ENCODE results near the gene PLPP7.
A peak's percentile ranks its signal among the peaks of the same experiment; 100 is the strongest.
"Not testable (repeated sequence)": the region's sequence is repeated elsewhere in the genome, so short reads cannot be mapped to it uniquely, and the experiment has no call there.

PLPP7 gene

DNA sequence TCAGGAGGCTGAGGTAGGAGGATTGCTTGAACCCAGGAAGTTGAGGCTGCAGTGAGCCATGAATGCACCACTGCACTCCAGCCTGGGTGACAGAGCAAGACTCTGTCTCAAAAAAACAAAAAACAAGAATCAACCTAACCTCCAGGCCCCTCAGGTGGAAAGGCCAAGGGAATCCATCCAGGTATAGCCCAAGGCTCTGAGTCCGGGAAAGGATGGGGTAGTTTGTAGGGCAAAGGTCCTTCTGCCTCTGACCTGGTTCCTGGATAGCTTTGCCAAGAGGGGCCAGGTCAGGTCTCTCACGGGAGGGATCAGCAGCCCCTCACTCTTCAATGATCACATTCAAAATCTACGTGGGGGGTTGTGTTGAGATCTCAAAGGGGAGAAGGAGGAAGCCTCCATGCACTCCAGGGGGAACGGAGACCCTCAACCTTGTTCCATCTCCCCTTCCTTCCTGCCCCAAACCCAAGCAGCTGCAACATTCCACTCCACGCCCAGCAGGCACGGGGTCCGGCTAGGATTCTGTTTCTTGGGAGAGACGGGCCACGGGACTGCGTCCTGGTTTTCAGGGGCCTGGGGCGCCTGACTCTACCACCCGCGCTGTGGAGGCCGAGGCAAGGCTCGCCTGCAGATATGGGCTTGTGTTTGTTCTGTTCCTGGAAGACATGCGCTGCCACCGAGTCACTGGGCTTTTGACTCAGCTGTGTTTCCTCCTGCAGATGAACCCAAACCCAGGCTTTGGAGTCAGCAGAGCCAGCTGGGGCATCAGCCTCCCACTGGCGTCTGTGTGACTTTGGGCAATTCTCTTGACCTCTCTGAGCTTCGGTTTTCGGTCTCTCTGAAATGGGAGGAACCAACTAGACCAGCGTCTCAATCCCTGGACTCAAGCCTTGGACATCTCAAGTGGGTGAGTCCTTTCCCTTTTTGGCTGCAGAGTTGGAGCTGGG is 35.5 kb downstream of the PLPP7 start:
- DNase-seq (ENCODE audit: low read depth in 1 of 2, low spot score in 1 of 2): no peak

DNA sequence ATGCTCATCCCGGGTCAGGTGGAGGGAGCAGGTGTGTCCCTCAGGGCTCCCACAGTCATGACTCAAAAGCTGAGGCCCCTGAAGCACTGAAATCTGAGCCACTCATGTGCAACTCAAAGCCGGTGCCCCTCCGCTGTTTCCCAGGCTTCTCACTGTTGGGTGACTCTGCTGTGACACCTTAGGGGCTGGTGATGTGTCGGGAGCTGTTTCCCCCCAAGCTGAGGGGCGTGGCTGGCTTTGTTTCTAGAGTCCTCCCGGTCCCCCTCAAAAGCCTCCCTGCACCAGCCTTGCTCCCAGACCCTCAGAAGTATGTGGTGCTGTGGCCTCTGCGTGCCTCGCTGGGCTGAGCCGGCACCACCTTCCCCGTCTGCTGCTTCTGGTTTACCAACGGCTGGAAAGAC is 39.7 kb downstream of the PLPP7 start:
- DNase-seq (ENCODE audit: low read depth in 1 of 2, low spot score in 1 of 2): no peak

DNA sequence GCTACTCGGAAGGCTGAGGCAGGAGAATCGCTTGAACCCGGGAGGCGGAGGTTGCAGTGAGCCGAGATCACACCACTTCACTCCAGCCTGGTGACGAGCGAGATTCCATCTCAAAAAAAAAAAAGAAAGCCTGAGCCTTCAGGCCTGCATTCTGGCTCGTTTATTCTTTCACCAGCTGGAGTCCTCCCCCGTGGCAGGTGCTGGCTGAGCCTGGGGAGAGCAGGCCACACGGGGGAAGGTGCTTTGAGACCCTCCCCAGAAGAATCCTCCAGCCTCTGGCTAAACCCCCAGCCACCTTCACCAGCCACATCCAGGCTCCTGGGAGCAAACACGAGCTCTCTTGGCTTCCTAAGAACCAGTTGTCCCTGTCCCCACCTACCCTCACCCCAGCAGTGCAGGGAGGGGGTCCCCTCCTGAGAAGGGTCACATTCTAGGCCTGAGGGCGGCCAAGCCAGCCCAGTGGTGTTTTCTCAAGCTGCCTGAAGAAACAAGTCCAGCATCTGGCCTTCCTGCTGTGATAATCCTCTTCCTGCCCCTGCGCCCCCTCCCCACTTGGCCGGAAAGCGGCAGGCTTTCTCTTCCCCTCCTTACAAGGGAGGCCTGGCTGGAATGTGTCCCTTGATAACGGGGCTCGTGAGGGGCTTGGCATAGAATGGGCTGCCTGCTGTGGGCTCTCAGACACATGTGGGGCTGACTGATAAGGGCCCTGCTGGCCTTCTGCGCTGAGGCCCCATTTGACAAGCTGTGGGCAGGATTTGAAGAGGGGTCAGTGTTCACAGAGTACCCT is 41.5 kb downstream of the PLPP7 start:
- DNase-seq (ENCODE audit: low read depth in 1 of 2, low spot score in 1 of 2): no peak

DNA sequence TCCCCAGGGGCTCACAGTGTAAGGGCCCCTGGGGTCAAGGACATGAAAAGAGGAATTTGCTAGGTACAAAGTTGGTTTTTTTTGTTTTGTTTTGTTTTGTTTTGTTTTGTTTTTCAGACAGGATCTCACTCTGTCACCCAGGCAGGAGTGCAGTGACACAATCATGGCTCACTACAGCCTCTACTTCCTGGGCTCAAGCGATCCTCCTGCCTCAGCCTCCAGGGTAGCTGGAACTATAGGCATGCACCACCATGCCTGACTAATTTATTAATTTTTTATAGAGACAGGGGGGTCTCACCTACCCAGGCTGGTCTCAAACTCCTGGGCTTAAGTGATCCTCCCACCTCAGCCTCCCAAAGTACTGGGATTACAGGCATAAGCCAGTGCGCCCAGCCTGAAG is 42.5 kb downstream of the PLPP7 start:
- DNase-seq (ENCODE audit: low read depth in 1 of 2, low spot score in 1 of 2): not testable (repeated sequence)

DNA sequence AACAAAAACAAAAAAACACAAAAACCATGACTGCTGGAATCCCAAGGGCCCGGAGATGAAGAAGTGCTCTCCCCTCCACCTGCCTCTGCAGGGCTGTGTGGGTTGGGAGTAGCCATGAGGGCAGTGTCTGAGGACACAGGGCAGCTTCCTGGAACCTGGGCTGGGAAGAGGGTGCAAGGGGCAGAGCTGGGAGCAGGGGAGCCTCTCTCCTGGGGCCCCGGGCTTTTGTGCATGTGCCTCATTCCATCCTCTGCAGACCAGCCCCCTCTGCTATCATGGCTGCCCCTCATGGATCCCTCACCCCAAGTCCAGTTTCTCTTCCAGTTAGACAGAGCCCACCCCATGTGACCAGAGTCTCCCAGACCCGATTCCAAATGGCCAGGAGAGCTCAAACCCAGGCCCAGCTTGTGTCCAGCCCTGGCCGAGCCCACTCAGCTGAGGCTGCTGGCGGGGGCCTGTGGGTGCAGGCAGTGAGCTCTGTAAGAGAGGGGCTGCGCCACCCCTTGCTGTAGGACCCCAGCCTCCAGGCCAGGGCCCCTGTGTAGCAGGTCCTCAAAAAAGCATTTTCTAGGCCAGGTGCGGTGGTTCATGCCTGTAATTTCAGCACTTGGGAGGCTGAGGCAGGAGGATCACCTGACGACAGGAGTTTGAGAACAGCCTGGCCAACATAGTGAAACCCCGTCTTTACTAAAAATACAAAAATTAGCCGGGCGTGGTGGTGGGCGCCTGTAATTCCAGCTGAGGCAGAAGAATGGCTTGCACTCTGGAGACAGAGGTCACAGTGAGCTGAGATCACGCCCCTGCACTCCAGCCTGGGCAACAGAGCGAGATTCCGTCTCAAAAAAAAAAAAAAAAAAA is 44.5 kb downstream of the PLPP7 start:
- no peak for DNase-seq (ENCODE audit: low read depth in 1 of 2, low spot score in 1 of 2)

DNA sequence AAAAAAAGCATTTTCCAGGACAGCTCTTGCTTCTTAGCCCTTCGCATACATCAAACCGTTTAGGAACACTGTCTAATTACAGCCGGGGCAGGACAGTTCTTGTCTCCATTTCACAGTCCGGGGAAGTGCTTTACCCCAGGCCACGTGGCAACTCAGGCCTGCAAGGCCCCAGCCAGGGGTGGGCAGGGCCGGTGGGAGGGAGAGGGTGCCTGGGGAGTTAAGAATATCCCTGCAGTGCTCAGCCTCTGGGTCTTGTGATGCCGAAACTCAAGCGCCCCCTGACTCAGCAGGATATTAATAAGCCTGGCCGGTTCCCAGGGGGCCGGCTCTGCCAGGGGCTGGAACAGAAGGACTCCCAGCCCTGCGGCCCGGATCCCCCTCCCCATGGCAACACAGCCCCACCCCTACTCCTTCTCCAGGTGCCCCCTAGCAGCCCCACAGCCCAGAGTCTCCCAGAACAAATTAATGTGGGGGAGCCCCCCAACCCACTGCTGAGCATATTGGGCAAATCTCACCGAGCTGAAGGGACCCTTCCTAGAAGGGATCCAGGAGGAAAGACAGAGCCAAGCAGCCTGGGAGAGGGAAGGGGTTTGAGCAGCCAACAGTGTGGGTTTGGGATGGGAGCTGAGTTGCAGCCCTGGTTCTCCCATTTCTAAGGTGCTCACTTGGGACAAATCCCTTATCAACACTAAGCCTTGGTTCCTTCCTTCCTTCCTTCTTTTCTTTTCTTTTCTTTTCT is 45.3 kb downstream of the PLPP7 start:
- DNase-seq (ENCODE audit: low read depth in 1 of 2, low spot score in 1 of 2): no peak

DNA sequence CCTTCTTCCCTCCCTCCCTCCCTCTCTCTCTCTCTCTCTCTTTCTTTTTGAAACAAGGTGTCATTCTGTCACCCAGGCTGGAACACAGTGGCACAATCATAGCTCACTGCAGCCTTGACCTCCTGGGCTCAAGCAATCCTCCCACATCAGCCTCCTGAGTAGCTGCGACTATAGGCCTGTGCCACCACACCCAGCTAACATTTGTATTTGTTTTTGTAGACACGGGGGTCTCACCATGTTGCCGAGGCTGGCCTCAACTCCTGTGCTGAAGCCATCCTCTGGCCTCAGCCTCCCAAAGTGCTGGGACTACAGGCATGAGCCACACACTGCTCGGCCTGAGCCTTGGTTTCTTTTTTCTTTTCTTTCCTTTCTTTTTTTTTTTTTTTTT is 45.8 kb downstream of the PLPP7 start:
- DNase-seq (ENCODE audit: low read depth in 1 of 2, low spot score in 1 of 2): no peak

DNA sequence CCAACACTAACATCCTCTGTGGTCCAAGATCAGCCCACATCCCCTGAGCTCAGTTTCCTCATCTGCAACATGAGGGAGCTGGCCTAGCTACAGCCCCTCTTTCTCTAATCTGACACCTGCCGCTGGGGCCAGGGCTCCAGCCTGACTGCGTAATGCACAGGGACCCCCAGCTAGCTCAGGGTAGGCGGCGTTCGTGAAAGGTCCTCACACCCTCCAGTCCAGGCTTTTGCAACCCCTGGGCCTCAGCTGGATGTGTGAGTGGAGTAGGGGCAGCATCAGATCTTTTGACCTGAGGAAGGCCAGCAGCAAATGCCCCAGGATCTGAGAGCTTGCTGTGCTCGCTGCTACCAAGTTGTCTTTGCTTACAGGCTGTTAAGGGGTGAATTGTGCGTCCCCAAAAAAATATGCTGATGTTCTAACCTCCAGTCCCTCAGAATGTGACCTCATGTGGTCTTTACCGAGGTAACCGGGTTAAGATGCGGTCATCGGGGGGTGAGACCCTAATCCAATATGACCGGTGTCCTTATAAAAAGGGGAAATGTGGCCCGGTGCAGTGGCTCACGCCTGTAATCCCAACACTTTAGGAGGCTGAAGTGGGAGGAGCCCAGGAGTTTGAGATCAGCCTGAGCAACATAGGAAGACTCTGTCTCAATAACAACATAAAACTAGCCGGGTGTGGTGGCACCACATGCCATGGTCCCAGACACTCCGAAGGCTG is 47.8 kb downstream of the PLPP7 start:
- DNase-seq (ENCODE audit: low read depth in 1 of 2, low spot score in 1 of 2): no peak

DNA sequence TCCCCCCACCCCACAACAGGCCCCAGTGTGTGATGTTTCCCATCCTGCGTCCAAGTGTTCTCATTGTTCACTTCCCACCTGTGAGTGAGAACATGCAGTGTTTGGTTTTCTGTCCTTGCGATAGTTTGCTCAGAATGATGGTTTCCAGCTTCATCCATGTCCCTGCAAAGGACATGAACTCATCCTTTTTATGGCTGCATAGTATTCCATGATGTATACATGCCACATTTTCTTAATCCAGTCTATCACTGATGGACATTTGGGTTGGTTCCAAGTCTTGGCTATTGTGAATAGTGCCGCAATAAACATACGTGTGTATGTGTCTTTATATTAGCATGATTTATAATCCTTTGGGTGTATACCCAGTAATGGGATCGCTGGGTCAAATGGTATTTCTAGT is 49.7 kb downstream of the PLPP7 start:
- DNase-seq (ENCODE audit: low read depth in 1 of 2, low spot score in 1 of 2): not testable (repeated sequence)

DNA sequence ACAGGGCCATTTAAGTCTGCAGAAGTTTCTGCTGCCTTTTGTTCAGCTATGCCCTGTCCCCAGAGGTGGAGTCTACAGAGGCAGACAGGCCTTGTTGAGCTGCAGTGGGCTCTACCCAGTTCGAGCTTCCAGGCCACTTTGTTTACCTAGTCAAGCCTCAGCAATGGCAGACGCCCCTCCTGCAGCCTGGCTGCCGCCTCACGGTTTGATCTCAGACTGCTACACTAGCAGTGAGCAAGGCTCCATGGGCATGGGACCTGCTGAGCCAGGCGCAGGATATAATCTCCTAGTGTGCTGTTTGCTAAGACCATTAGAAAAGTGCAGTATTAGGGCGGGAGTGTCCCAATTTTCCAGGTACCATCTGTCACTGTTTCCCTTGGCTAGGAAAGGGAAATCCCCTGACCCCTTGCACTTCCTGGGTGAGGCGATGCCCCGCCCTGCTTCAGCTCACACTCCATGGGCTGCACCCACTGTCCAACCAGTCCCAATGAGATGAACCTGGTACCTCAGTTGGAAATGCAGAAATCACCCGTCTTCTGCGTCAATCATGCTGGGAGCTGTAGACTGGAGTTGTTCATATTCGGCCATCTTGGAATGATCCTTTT is 55.5 kb downstream of the PLPP7 start:
- not testable (repeated sequence) for DNase-seq (ENCODE audit: low read depth in 1 of 2, low spot score in 1 of 2)

DNA sequence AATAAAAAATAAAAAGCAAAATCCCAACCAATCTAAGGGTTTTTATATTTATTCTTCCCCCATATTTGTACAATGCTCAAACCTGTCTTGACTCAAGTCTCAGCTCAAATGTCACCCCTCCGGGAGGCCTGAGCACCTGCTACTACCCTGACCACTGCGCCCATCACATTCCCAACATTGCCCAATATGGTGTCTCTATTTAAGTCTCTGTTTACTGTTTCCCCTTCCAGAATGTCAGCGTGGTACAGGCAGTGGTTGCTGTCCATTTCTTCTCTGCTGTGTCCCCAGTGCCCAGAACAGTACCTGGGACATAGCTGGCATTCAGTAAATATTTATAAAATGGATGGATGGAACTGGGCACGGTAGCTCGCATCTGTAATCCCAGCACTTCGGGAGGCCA is 57.0 kb downstream of the PLPP7 start:
- DNase-seq (ENCODE audit: low read depth in 1 of 2, low spot score in 1 of 2): no peak

DNA sequence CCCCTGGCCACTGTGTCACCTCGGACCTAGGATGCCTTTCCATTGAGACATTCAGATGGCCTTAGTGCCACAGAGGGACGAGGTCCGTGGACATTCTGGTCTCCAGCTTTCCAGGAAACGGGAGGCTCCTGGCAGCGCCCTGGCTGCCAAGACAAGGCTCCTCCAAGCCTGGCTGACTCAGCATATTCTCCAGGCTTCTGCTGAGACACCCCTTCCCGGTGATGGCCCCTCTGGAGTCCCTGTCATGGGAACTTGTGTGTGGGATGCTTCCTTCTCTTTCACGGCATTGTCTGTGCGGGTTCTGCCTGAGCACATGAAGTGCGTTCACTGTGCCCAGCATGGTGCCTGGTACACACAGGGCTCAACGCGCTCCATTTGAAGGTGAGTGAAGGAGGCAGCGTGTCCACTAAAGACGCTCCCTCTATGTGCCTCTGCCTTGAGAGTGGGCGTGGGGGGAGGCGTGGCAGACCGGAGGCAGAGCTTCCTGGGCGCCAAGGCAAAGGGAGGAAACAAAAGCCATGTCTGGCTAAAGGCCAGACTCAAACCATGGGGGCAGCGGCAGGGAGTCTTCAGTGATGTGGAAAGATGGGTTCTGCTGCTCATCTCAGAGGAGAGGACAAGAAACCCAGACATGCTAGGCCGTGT is 58.0 kb downstream of the PLPP7 start:
- no peak for DNase-seq (ENCODE audit: low read depth in 1 of 2, low spot score in 1 of 2)

DNA sequence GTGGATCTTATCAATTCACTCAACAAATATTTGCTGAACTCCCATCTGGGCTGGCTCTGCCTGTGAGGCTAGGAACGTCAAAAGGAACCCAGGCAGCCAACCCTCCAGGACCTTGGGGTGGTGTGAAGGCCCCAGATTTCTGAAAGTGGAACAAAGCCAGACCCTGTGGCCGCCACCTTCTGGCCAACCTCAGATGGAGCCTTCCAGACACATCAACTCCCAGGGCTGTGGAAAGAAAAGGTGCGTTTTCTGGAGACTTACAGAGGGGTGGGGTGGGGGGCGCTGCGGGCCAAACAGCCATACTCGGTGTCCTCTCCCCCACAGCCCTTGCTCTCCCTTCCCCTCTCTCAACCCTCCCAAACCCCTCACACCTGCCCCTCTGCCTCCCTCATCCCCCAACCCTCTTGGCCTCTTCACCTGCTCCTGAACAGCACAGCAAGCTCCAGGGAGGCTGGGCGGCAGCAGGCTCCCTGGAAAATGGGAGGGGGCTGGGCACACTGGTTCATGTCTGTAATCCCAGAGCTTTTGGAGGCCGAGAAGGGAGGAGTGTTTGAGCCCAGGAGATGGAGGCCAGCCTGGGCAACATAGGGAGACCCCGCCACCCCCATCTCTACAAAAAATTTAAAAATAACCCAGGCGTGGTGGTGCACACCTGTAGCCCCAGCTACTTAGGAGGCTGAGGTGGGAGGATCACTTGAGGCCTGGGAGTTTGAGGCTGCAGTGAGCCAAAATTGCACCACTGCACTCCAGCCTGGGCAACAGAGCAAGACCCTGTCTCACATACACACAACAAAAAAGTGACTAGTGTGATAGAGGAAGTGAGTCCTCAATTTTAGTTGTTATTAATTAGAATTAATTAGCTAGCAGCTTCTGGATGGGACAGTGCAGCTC is 59.4 kb downstream of the PLPP7 start:
- DNase-seq (ENCODE audit: low read depth in 1 of 2, low spot score in 1 of 2): no peak

DNA sequence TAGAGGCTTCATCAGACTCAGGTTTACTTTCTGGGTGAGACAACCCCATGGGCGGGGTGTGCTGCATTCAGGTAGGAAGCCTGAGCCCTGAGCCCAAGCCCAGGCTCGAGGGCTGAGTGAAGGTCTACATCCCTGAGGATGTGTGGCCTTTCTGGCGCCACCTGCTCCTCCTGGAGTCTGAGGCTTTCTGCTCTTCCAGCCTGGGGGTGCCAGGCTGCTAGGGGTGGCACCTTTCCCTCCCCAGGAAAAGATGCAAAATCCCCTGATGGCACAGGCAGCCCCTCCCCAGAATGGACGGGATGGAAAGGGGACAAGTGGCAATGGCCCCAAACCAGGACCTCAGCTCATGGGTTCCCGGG is 60.0 kb downstream of the PLPP7 start:
- no peak for DNase-seq (ENCODE audit: low read depth in 1 of 2, low spot score in 1 of 2)

DNA sequence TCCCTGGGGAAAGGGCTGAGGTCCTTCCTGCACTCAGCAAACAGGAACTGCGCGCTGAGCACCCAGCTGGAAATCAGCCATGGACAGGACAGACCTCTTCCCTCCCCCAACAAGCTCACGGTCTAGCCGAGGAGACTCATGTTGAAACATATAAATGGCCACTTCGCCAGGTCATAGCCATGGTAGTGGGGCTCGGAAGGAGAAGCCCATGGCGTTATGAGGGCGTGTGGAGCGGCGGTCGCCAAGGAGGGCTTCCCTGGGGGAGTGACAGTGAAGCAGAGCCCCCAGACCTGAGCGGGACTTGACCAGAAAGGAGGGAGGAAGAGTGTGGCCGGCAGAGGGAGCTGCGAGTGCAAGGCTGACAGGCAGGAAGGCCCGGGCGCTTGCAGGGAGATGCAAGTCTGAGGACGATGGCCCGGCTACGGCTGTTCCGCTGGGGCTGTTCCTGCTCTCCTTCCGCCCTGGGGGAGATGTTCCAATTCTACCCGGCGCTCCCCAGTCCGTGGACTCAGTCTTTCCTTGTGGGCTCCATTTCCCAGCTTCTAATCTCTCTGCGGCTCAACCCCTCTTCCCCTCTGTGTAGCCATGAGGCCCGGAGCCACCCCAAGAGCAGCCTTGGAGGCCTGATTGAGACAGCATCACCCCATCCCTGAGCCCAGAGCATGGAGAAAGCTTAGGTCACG is 60.5 kb downstream of the PLPP7 start:
- peak; percentile 75 to 83 for DNase-seq (ENCODE audit: low read depth in 1 of 2, low spot score in 1 of 2)

DNA sequence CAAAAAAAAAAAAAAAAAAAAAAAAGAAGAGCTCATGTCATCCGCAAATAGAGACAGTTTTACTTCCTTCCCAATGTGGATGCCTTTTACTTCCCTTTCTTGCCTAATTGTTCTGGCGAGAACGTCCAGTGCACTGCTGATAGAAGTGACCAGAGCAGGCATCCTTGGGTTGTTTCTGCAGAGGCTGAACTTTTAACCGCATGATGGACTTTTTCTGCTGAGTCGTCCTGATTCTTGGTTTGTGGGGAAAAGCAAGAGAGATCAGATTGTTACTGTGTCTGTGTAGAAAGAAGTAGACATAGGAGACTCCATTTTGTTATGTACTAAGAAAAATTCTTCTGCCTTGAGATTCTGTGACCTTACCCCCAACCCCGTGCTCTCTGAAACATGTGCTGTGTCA is 67.0 kb downstream of the PLPP7 start:
- not testable (repeated sequence) for DNase-seq (ENCODE audit: low read depth in 1 of 2, low spot score in 1 of 2)

DNA sequence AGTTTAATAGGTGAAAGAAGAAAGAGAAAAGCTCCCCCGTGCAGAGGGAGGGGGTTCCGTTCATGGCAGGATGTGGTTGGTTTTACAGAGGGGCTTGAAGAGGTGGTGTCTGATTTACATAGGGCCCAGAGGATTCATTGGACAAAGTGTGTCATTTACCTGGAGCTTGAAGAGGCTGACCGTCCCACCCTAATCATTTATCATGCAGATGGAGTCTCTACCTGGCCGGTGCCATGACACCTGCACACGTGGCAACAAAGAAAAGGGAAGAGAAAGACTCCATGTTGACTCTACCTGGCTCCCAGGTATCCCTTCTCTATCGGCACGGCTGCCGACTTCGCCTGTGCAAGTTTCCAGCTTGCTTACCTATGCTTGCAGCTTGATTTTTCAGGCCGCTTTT is 69.0 kb downstream of the PLPP7 start:
- DNase-seq (ENCODE audit: low read depth in 1 of 2, low spot score in 1 of 2): no peak
